GM12878 (cell line): Measurements from ENCODE around the gene USP34. TPM values are rescaled to one million over a fixed set of nuclear protein-coding genes. Genes with fewer than 3 reads are reported as not detected.

ENCODE experiments used
- BHLHE40 ChIP-seq, 2 experiments: fragments of 450-650 bp in 1 of 2; IDR thresholded peaks; 2 replicates each; pipeline ENCODE4 v1.6.1; 2011 to 2017; ENCODE audit warnings: low read depth in 2 of 2, borderline replicate concordance in 1 of 2, improper control_type of control experiment in 1 of 2, low read length in 1 of 2, mild to moderate bottlenecking in 1 of 2
- BRCA1 ChIP-seq: IDR thresholded peaks from 2 replicates; pipeline ENCODE4 v1.6.1; 2011; ENCODE audit warnings: low read depth, low read length, improper control_type of control experiment
- CHD2 ChIP-seq: IDR thresholded peaks from 2 replicates; pipeline ENCODE4 v1.6.1; 2011; ENCODE audit warnings: low read depth, low read length, improper control_type of control experiment, borderline replicate concordance
- CHD4 ChIP-seq: fragments of 200-600 bp; sonication (generic); IDR thresholded peaks from 2 replicates; pipeline ENCODE4 v1.6.1; 2016; ENCODE audit warnings: mild to moderate bottlenecking
- DPF2 ChIP-seq: fragments of 450-650 bp; IDR thresholded peaks from 2 replicates; pipeline ENCODE4 v1.6.1; 2017; ENCODE audit warnings: mild to moderate bottlenecking
- EZH2 ChIP-seq: IDR thresholded peaks from 2 replicates; pipeline ENCODE4 v1.6.1; 2012; ENCODE audit warnings: low read depth, mild to moderate bottlenecking, control low read depth, inconsistent platforms, low read length, borderline replicate concordance; ENCODE audit not compliant: control insufficient read depth
- IKZF1 ChIP-seq: fragments of 450-650 bp; conservative IDR thresholded peaks from 2 replicates; pipeline ENCODE4 v1.6.1; 2017; ENCODE audit warnings: antibody characterized with exemption, mild to moderate bottlenecking
- JUNB ChIP-seq: IDR thresholded peaks from 2 replicates; pipeline ENCODE4 v1.6.1; 2016; ENCODE audit warnings: antibody characterized with exemption, mild to moderate bottlenecking
- MTA3 ChIP-seq: IDR thresholded peaks from 2 replicates; pipeline ENCODE4 v1.6.1; 2012; ENCODE audit warnings: low read length, inconsistent platforms, borderline replicate concordance
- NRF1 ChIP-seq: conservative IDR thresholded peaks from 2 replicates; pipeline ENCODE4 v1.6.1; 2011; ENCODE audit warnings: mild to moderate bottlenecking, low read depth, low read length, improper control_type of control experiment
- RAD51 ChIP-seq: fragments of 450-650 bp; IDR thresholded peaks from 2 replicates; pipeline ENCODE4 v1.6.1; 2016; ENCODE audit warnings: moderate library complexity, mild to moderate bottlenecking, inconsistent platforms
- SMAD5 ChIP-seq: IDR thresholded peaks from 2 replicates; pipeline ENCODE4 v1.6.1; 2016; ENCODE audit warnings: antibody characterized with exemption, low read depth
- SMARCA5 ChIP-seq: fragments of 450-650 bp; IDR thresholded peaks from 2 replicates; pipeline ENCODE4 v1.6.1; 2017; ENCODE audit warnings: mild to moderate bottlenecking
- SREBF2 ChIP-seq: IDR thresholded peaks from 2 replicates; pipeline ENCODE4 v1.6.1; 2012; ENCODE audit warnings: mild to moderate bottlenecking, low read length
- SRF ChIP-seq, 2 experiments: IDR thresholded peaks; 2 replicates each; pipeline ENCODE4 v1.6.1; 2011; ENCODE audit warnings: low read depth in 2 of 2, low read length in 2 of 2, mild to moderate bottlenecking in 1 of 2, moderate library complexity in 1 of 2
- SUPT20H ChIP-seq: IDR thresholded peaks from 2 replicates; pipeline ENCODE4 v1.6.1; 2011; ENCODE audit warnings: low read depth, mild to moderate bottlenecking, low read length, moderate library complexity, borderline replicate concordance; ENCODE audit not compliant: control insufficient read depth
- TBL1XR1 ChIP-seq: IDR thresholded peaks from 2 replicates; pipeline ENCODE4 v1.6.1; 2012; ENCODE audit warnings: low read depth, low read length, improper control_type of control experiment
- TCF12 ChIP-seq: IDR thresholded peaks from 2 replicates; pipeline ENCODE4 v1.6.1; 2011; ENCODE audit warnings: low read depth, mild to moderate bottlenecking, low read length
- TCF3 ChIP-seq: IDR thresholded peaks from 2 replicates; pipeline ENCODE4 v1.6.1; 2012; ENCODE audit warnings: low read depth, mild to moderate bottlenecking, low read length, borderline replicate concordance; ENCODE audit not compliant: insufficient read depth
- YBX1 ChIP-seq: fragments of 450-650 bp; IDR thresholded peaks from 2 replicates; pipeline ENCODE4 v1.6.1; 2016; ENCODE audit warnings: antibody characterized with exemption
- ZNF207 ChIP-seq: fragments of 450-650 bp; IDR thresholded peaks from 2 replicates; pipeline ENCODE4 v1.6.1; 2014; ENCODE audit warnings: antibody characterized with exemption, mild to moderate bottlenecking, borderline replicate concordance
- ZZZ3 ChIP-seq: IDR thresholded peaks from 2 replicates; pipeline ENCODE4 v1.6.1; 2011; ENCODE audit warnings: low read depth; ENCODE audit not compliant: control insufficient read depth, insufficient read length
- polyA plus RNA-seq, 11 experiments: library from polyadenylated mRNA; depleted of rRNA in 4 of 11; unstranded in 6 of 11; stranded (reverse) in 5 of 11; fragments of >200 nt; fragmentation: Nextera tagmentation in 4 of 11; fragmentation: Illumina TruSeq in 1 of 11; extraction: Ambion mirVana in 4 of 11; extraction: Trizol in 1 of 11; gene quantifications; 1 replicate in 1 of 11; 2 replicates in 10 of 11; pipeline versions ENCODE4 v1.2.1 to v1.2.3, GENCODE V29; 2011 to 2016; ENCODE audit warnings: inconsistent platforms in 2 of 11, missing spikeins in 2 of 11, low read depth in 1 of 11
- total RNA-seq, 4 experiments: library from RNA; depleted of rRNA in 3 of 4; stranded (reverse); fragments of >200 nt in 3 of 4; fragmentation: Illumina TruSeq in 1 of 4; extraction: Trizol in 1 of 4; gene quantifications; 2 replicates each; pipeline versions ENCODE4 v1.2.1 to v1.2.3, GENCODE V29; 2013 to 2021
- TF ChIP-seq, protein P1 (sequence below): fragments of 450-650 bp; IDR thresholded peaks from 2 replicates; pipeline ENCODE4 v1.6.1; 2017; ENCODE audit warnings: borderline replicate concordance
- TF ChIP-seq, protein P2 (sequence below): IDR thresholded peaks from 2 replicates; pipeline ENCODE4 v1.6.1; 2011; ENCODE audit warnings: borderline replicate concordance, low read depth, mild to moderate bottlenecking, moderate library complexity, low read length; ENCODE audit not compliant: insufficient read depth, poor library complexity, severe bottlenecking
- TF ChIP-seq, protein P3 (sequence below): fragments of 450-650 bp; IDR thresholded peaks from 2 replicates; pipeline ENCODE4 v1.6.1; 2018; ENCODE audit warnings: borderline replicate concordance, mild to moderate bottlenecking; ENCODE audit not compliant: partially characterized antibody

The USP34 gene
- total and polyA plus RNA-seq, 10 of the 15 experiments (the other 5 are each of a cell fraction or from before 2014, with no cell fraction given): 26.2 to 106 (median 62.1) TPM

DNA sequence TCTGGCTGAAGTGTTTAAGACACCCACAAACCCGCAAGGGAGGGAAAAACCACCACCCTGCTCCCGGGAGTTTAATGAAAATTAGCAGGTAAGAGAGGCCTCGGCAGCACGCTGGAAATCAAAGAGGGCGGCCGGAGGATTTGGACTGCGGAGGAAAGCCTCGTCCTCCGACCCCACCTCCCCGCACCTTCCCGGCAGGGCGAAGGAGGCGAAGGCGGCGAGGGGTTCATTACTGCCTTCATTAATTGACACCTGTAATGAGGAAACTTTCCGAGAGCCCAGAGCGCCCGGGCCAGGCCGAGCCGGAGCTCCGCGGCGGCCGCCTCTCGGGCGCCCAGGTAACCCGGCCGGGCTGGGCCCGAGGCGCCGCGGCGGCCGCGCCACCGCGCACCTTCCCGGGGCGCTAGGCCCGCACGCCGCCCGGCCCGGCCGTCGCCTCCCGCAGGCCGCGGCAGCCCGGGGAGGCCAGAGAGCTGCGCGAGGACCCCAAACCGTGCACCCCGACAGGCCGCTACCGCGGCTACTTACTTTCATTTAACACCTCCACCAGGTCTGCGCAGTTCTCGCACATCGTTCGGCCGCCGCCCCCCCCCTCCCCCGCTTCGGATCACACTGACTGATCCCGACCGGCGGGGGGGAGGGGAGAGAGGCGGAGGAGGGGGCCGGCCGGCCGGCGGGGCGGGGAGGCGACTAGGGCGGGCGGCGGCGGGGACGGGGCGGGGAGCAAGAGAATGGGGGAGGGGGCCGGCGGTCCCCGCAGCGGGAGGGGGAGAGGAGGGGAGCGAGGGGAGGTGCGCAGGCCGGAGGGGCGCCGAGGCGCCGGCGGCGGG lies 550 bp downstream of the USP34 start (continued):
- no peak for TF ChIP-seq EZH2
- no peak for TF ChIP-seq TCF12
- TF ChIP-seq SRF (IDR thresholded peaks at IDR 0.05; ENCODE audit: low read depth in 2 of 2, low read length in 2 of 2): no peak
- TF ChIP-seq, protein P1, sequence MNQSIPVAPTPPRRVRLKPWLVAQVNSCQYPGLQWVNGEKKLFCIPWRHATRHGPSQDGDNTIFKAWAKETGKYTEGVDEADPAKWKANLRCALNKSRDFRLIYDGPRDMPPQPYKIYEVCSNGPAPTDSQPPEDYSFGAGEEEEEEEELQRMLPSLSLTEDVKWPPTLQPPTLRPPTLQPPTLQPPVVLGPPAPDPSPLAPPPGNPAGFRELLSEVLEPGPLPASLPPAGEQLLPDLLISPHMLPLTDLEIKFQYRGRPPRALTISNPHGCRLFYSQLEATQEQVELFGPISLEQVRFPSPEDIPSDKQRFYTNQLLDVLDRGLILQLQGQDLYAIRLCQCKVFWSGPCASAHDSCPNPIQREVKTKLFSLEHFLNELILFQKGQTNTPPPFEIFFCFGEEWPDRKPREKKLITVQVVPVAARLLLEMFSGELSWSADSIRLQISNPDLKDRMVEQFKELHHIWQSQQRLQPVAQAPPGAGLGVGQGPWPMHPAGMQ: no peak
- TF ChIP-seq RAD51: no peak
- TF ChIP-seq TBL1XR1: no peak
- TF ChIP-seq JUNB: no peak
- TF ChIP-seq, protein P2, sequence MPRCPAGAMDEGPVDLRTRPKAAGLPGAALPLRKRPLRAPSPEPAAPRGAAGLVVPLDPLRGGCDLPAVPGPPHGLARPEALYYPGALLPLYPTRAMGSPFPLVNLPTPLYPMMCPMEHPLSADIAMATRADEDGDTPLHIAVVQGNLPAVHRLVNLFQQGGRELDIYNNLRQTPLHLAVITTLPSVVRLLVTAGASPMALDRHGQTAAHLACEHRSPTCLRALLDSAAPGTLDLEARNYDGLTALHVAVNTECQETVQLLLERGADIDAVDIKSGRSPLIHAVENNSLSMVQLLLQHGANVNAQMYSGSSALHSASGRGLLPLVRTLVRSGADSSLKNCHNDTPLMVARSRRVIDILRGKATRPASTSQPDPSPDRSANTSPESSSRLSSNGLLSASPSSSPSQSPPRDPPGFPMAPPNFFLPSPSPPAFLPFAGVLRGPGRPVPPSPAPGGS: no peak
- no peak for TF ChIP-seq SUPT20H
- TF ChIP-seq BRCA1: no peak
- TF ChIP-seq IKZF1: peak; percentile 59
- peak; percentile 25 to 45; a peak in 2 of 4 replicates for TF ChIP-seq BHLHE40 (IDR thresholded peaks at IDR 0.05; ENCODE audit: borderline replicate concordance in 1 of 2, low read depth in 2 of 2, low read length in 1 of 2)
- no peak for TF ChIP-seq ZNF207
- no peak for TF ChIP-seq SREBF2
- TF ChIP-seq, protein P3, sequence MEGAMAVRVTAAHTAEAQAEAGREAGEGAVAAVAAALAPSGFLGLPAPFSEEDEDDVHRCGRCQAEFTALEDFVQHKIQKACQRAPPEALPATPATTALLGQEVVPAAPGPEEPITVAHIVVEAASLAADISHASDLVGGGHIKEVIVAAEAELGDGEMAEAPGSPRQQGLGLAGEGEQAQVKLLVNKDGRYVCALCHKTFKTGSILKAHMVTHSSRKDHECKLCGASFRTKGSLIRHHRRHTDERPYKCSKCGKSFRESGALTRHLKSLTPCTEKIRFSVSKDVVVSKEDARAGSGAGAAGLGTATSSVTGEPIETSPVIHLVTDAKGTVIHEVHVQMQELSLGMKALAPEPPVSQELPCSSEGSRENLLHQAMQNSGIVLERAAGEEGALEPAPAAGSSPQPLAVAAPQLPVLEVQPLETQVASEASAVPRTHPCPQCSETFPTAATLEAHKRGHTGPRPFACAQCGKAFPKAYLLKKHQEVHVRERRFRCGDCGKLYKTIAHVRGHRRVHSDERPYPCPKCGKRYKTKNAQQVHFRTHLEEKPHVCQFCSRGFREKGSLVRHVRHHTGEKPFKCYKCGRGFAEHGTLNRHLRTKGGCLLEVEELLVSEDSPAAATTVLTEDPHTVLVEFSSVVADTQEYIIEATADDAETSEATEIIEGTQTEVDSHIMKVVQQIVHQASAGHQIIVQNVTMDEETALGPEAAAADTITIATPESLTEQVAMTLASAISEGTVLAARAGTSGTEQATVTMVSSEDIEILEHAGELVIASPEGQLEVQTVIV: no peak
- no peak; the same call in 1 of the 2 replicates for TF ChIP-seq SMAD5
- TF ChIP-seq CHD2: peak; percentile 61; the same call in 1 of the 2 replicates
- TF ChIP-seq MTA3: no peak
- no peak for TF ChIP-seq ZZZ3
- no peak for TF ChIP-seq DPF2
- no peak for TF ChIP-seq CHD4
- peak; percentile 58; the same call in 1 of the 2 replicates for TF ChIP-seq SMARCA5
- no peak for TF ChIP-seq YBX1
- TF ChIP-seq TCF3: no peak
- no peak for TF ChIP-seq NRF1
